IMR-90 (cell line): Measurements from ENCODE around the gene ABCC8. TPM values are rescaled to one million over a fixed set of nuclear protein-coding genes. Genes with fewer than 3 reads are reported as not detected.

ENCODE experiments used
- ATAC-seq: fragments of 200-7000 bp; cut with Tn5 transposase; 2 replicates; pipeline ENCODE4 v1.9.1; 2020; ENCODE audit warnings: low read depth, mild to moderate bottlenecking, moderate library complexity
- BruUV-seq: library from RNA; stranded (reverse); fragments of 400-500 nt; replicated peaks from 2 replicates; lab custom pipeline; 2021; lab: Mats Ljungman, UMichigan
- CTCF ChIA-PET: fragments of 300-600 bp; formaldehyde crosslinking; extraction: SDS; loops from one replicate; lab custom pipeline; 2021; ENCODE audit warnings: antibody characterized with exemption; lab: Yijun Ruan, JAX
- POLR2A ChIA-PET: fragments of 300-600 bp; sonication (Branson Sonifier 250); formaldehyde crosslinking; loops from one replicate; lab custom pipeline; 2022; ENCODE audit warnings: antibody characterized with exemption; ENCODE audit not compliant: unreplicated experiment; lab: Charles Lee
- DNase-seq: peaks from one replicate; pipeline ENCODE4 v3.0.0; 2013
- H2AFZ ChIP-seq: replicated peaks from 2 replicates; pipeline ENCODE3; 2013; ENCODE audit warnings: low read length, mild to moderate bottlenecking; ENCODE audit not compliant: poor library complexity
- H2AK5ac ChIP-seq: 2 replicates; pipeline ENCODE4 v1.6.1; 2013; ENCODE audit warnings: low read depth, low read length, inconsistent platforms
- H2AK9ac ChIP-seq: replicated peaks from 2 replicates; pipeline ENCODE3; 2013; ENCODE audit warnings: mild to moderate bottlenecking, low read depth, low read length, moderate library complexity; ENCODE audit not compliant: poor library complexity
- H2BK120ac ChIP-seq: 2 replicates; pipeline ENCODE4 v1.6.1; 2013; ENCODE audit warnings: low read depth, low read length, inconsistent platforms
- H2BK15ac ChIP-seq: 3 replicates; pipeline ENCODE4 v1.6.1; 2013; ENCODE audit warnings: low read depth, low read length, inconsistent platforms
- H2BK20ac ChIP-seq: 2 replicates; pipeline ENCODE4 v1.6.1; 2013; ENCODE audit warnings: low read depth, mild to moderate bottlenecking, inconsistent platforms, low read length, moderate library complexity
- H2BK5ac ChIP-seq: 2 replicates; pipeline ENCODE4 v1.6.1; 2013; ENCODE audit warnings: mild to moderate bottlenecking, low read depth, low read length, inconsistent platforms; ENCODE audit not compliant: poor library complexity, severe bottlenecking
- H3K14ac ChIP-seq: replicated peaks from 2 replicates; pipeline ENCODE4 v1.6.1; 2013; ENCODE audit warnings: low read depth, low read length, inconsistent platforms
- H3K18ac ChIP-seq: 2 replicates; pipeline ENCODE4 v1.6.1; 2013; ENCODE audit warnings: low read depth, low read length, control low read depth
- H3K23ac ChIP-seq: 2 replicates; pipeline ENCODE4 v1.6.1; 2013; ENCODE audit warnings: low read depth, low read length, inconsistent platforms
- H3K27ac ChIP-seq: 2 replicates; pipeline ENCODE4 v1.5.1; 2013; ENCODE audit warnings: mild to moderate bottlenecking, control low read depth, low read length; ENCODE audit not compliant: insufficient read depth
- H3K27me3 ChIP-seq: 2 replicates; pipeline ENCODE4 v1.6.1; 2013; ENCODE audit warnings: low read length; ENCODE audit not compliant: control insufficient read depth, insufficient read depth
- H3K36me3 ChIP-seq: 2 replicates; pipeline ENCODE4 v1.6.1; 2013; ENCODE audit warnings: low read length, mixed read lengths; ENCODE audit not compliant: control insufficient read depth, insufficient read depth
- H3K4ac ChIP-seq: 2 replicates; pipeline ENCODE4 v1.6.1; 2013; ENCODE audit warnings: low read depth, low read length, inconsistent platforms
- H3K4me1 ChIP-seq: 2 replicates; pipeline ENCODE4 v1.6.1; 2013; ENCODE audit warnings: low read length, mixed read lengths; ENCODE audit not compliant: control insufficient read depth, insufficient read depth
- H3K4me2 ChIP-seq: 2 replicates; pipeline ENCODE4 v1.6.1; 2013; ENCODE audit warnings: low read depth, mild to moderate bottlenecking, control low read depth, low read length, moderate library complexity
- H3K4me3 ChIP-seq: 2 replicates; pipeline ENCODE4 v1.5.1; 2013; ENCODE audit warnings: low read depth, mild to moderate bottlenecking, control low read depth, low read length, moderate library complexity; ENCODE audit not compliant: insufficient read depth
- H3K56ac ChIP-seq: 2 replicates; pipeline ENCODE4 v1.6.1; 2013; ENCODE audit warnings: low read length, inconsistent platforms; ENCODE audit not compliant: insufficient read depth; ENCODE audit errors: extremely low read depth
- H3K79me1 ChIP-seq, 2 experiments: 2 replicates each; pipeline ENCODE4 v1.6.1; 2013; ENCODE audit warnings: low read length in 2 of 2, inconsistent platforms in 1 of 2, low read depth in 1 of 2
- H3K9ac ChIP-seq: 2 replicates; pipeline ENCODE4 v1.6.1; 2013; ENCODE audit warnings: low read depth, low read length, control low read depth
- H3K9me1 ChIP-seq: 2 replicates; pipeline ENCODE4 v1.6.1; 2013; ENCODE audit warnings: low read length, inconsistent platforms; ENCODE audit not compliant: insufficient read depth
- H3K9me3 ChIP-seq: 2 replicates; pipeline ENCODE4 v1.6.1; 2013; ENCODE audit warnings: low read length; ENCODE audit not compliant: control insufficient read depth, insufficient read depth
- H4K20me1 ChIP-seq: 2 replicates; pipeline ENCODE4 v1.6.1; 2013; ENCODE audit warnings: low read length, inconsistent platforms; ENCODE audit not compliant: insufficient read depth
- H4K5ac ChIP-seq: 2 replicates; pipeline ENCODE4 v1.6.1; 2013; ENCODE audit warnings: mild to moderate bottlenecking, low read depth, low read length, control low read depth
- H4K8ac ChIP-seq, 2 experiments: 2 replicates each; pipeline ENCODE4 v1.6.1; 2013; ENCODE audit warnings: low read depth in 2 of 2, low read length in 2 of 2, control low read depth in 1 of 2, inconsistent platforms in 1 of 2
- H4K91ac ChIP-seq: 2 replicates; pipeline ENCODE4 v1.6.1; 2013; ENCODE audit warnings: low read depth, low read length, inconsistent platforms; ENCODE audit not compliant: insufficient read depth
- MAZ ChIP-seq: IDR thresholded peaks from 2 replicates; pipeline ENCODE4 v1.6.1; 2012; ENCODE audit warnings: low read depth, mild to moderate bottlenecking, low read length, improper control_type of control experiment, moderate library complexity, borderline replicate concordance
- RAD21 ChIP-seq: IDR thresholded peaks from 2 replicates; pipeline ENCODE4 v1.6.1; 2012; ENCODE audit warnings: low read length, improper control_type of control experiment
- RFX5 ChIP-seq: IDR thresholded peaks from 2 replicates; pipeline ENCODE4 v1.8.0; 2012; ENCODE audit warnings: low read depth, mild to moderate bottlenecking, low read length, moderate library complexity
- WGBS, 2 experiments: methylation state at CpG; one replicate each; pipeline versions ENCODE4 v1.1.5 to v1.1.7; 2013; ENCODE audit warnings: missing lambda C conversion rate in 2 of 2; ENCODE audit not compliant: insufficient read length in 1 of 2; ENCODE audit errors: extremely low coverage in 2 of 2; 5-methylcytosine and 5-hydroxymethylcytosine counted together
- dilution Hi-C: fragments of 300-500 bp; cut with HindIII; formaldehyde crosslinking; loops from one replicate; pipeline ENCODE4 v1.14.3; 2018; ENCODE audit warnings: low sequenced_read_pairs; ENCODE audit not compliant: unreplicated experiment
- in situ Hi-C: fragments of 300-500 bp; cut with MboI; formaldehyde crosslinking; loops from 3 replicates; pipeline ENCODE4 v1.14.3; 2019; ENCODE audit warnings: low sequenced_read_pairs, inconsistent platforms, mixed read lengths
- intact Hi-C: fragments of 100-400 bp; cut with micrococcal nuclease; formaldehyde crosslinking; loops from 2 replicates; pipeline ENCODE4 v1.10.0; 2022
- polyA plus RNA-seq, 3 experiments: library from polyadenylated mRNA; depleted of rRNA; stranded (reverse); fragments of >200 nt; gene quantifications; 2 replicates each; pipeline ENCODE4 v1.2.3, GENCODE V29; 2012; ENCODE audit warnings: low replicate concordance in 1 of 3
- total RNA-seq: library from RNA; depleted of rRNA; stranded (reverse); fragments of >200 nt; gene quantifications from 2 replicates; pipeline ENCODE4 v1.2.3, GENCODE V29; 2012

The ABCC8 gene
- total and polyA plus RNA-seq, 2 of the 4 experiments (the other 2 are of a cell fraction): not detected

GRCh38 chr11:17414992-17415391 is 61.7 kb downstream of the ABCC8 start:
- Histone ChIP-seq H3K18ac (no peak overlapping the region), H3K27ac (no peak overlapping the region), H4K5ac (no peak overlapping the region), H4K8ac (no peak overlapping the region), H3K4ac (no peak overlapping the region), H2AFZ (no peak overlapping the region), H3K79me1 (no peaks in the 10 kb centered on the region), H2BK15ac (no peak overlapping the region), H4K20me1 (no peaks in the 10 kb centered on the region), H2AK5ac (no peak overlapping the region), H3K9me3 (no peaks in the 10 kb centered on the region), H3K9me1 (no peaks in the 10 kb centered on the region), H3K56ac (no peak overlapping the region), H3K9ac (no peak overlapping the region), H3K36me3 (no peaks in the 10 kb centered on the region), H2AK9ac (no peak overlapping the region), H2BK20ac (no peak overlapping the region), H4K91ac (no peak overlapping the region), H2BK120ac (no peak overlapping the region), H3K4me3 (no peak overlapping the region), H3K23ac (no peak overlapping the region), H3K14ac (no peak overlapping the region), H3K27me3 (peaks cover 12% of the 10 kb centered on the region), H2BK5ac (no peak overlapping the region), H3K4me1 (no peaks in the 10 kb centered on the region), H3K4me2 (no peak overlapping the region)
- no peak for TF ChIP-seq RFX5
- no peak for TF ChIP-seq MAZ
- TF ChIP-seq RAD21: no peak
- intact Hi-C loops (no loop called here), dilution Hi-C loops (no loop called here), in situ Hi-C loops (no loop called here)
- 70% methylated on average over 4 of the region's 5 CpGs; no CpG with 5 or more reads in 1 of the 2 experiments for WGBS, 2 experiments
- no peak for DNase-seq
- BruUV-seq: no TSS peak
- ChIA-PET POLR2A (no interaction called here), CTCF (interaction anchor here (0.7 kb wide), 1 partner anchor 614 kb away, joined by 4 read pairs; no protein-coding TSS in a partner anchor)
- no peak for ATAC-seq
